ENCODE measurements around the gene SIM2.

GRCh38 chr21:36796070-36796469 lies 97.2 kb downstream of the SIM2 start:
- no peak for TF ChIP-seq POLR2A (IDR thresholded peaks at IDR 0.05)
- TF ChIP-seq CTCF (IDR thresholded peaks at IDR 0.05) = no peak
